ENCODE results near the gene EHBP1.

Gene EHBP1

DNA sequence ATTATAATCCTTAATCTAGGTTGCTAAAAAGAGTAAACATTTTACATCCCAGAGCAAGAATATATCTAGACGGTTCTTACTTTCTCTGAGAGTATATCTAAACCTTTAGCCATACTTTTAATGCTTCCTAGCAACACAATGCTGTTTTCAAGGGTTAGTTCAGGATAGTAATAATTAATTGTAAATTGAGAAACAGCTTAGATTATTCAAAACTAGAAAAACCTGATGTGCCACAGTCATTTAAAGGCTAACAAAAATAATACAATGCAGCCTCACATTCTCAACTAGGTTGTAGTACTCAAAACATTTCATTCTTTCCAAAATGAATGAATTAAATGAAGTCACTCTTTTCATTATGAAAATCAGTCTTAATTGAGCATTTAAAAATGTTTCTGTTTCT, 241.9 kb downstream of the EHBP1 start:
- no peak overlapping the region for H3K4me3 ChIP-seq (ENCODE audit: low read length)
- DNase-seq (ENCODE audit: low read depth), result peak; percentile 33
- TF ChIP-seq, protein P1, sequence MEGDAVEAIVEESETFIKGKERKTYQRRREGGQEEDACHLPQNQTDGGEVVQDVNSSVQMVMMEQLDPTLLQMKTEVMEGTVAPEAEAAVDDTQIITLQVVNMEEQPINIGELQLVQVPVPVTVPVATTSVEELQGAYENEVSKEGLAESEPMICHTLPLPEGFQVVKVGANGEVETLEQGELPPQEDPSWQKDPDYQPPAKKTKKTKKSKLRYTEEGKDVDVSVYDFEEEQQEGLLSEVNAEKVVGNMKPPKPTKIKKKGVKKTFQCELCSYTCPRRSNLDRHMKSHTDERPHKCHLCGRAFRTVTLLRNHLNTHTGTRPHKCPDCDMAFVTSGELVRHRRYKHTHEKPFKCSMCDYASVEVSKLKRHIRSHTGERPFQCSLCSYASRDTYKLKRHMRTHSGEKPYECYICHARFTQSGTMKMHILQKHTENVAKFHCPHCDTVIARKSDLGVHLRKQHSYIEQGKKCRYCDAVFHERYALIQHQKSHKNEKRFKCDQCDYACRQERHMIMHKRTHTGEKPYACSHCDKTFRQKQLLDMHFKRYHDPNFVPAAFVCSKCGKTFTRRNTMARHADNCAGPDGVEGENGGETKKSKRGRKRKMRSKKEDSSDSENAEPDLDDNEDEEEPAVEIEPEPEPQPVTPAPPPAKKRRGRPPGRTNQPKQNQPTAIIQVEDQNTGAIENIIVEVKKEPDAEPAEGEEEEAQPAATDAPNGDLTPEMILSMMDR (IDR thresholded peaks at IDR 0.05; ENCODE audit: insufficient read depth, low read depth, low read length, missing control alignments), result no peak

- TF ChIP-seq, protein P1 (IDR thresholded peaks at IDR 0.05; ENCODE audit: insufficient read depth, low read depth, low read length, missing control alignments), result no peak
- DNase-seq (ENCODE audit: low read depth), result no peak
- no peak overlapping the region for H3K4me3 ChIP-seq (ENCODE audit: low read length)
These were observed 251.1 kb downstream of the EHBP1 start for GRCh38 chr2:62956651-62957050.

DNA sequence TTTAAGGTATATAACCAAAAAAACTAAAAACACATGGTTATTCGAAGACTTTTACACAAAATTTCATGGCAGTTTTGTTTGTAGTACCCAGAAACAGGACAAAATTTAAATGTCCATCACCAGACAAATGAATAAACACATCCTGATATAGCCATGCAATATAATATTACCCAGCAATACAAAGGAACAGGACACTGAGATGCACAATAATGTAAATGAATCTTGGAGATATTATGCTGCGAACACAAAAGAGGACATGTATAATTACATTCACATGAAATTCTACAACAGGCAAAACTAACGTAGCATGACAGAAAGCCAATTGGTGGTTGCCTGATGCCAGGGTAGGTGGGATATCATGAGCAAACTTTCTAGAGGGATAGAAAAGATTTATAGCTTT, 252.7 kb downstream of the EHBP1 start:
- no peak overlapping the region for H3K4me3 ChIP-seq (ENCODE audit: low read length)
- no peak for DNase-seq (ENCODE audit: low read depth)
- TF ChIP-seq, protein P1 (IDR thresholded peaks at IDR 0.05; ENCODE audit: insufficient read depth, low read depth, low read length, missing control alignments), result no peak

- TF ChIP-seq, protein P1 (IDR thresholded peaks at IDR 0.05; ENCODE audit: insufficient read depth, low read depth, low read length, missing control alignments), result no peak
- no peak for DNase-seq (ENCODE audit: low read depth)
These were observed 258.5 kb downstream of the EHBP1 start for GRCh38 chr2:62964050-62964449.

GRCh38 chr2:62964671-62965070, 259.2 kb downstream of the EHBP1 start:
- TF ChIP-seq, protein P1 (IDR thresholded peaks at IDR 0.05; ENCODE audit: insufficient read depth, low read depth, low read length, missing control alignments), result no peak
- no peak for DNase-seq (ENCODE audit: low read depth)
- H3K4me3 ChIP-seq (ENCODE audit: low read length), result no peak overlapping the region

More at GRCh38 chr2:62964050-62964449, 258.5 kb downstream of the EHBP1 start:
- H3K4me3 ChIP-seq (ENCODE audit: low read length), result no peak overlapping the region

DNA sequence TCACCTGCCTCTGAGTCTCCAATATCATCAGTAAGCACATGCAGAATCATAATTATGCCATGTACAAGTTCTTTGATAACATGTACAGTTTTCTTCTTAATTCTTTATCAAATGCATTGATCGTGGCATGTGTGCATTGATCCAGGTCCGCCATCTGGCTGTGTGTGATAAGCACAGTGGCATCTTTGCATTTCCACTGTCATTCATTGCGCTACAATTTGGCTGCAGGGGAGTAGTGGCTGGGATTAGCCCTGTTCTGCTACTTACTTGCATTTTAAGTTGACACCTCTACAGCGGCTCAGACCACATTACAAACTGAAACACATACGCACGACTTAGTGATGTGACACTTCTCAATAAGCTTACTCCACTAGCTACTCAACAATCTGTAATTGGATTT, 261.5 kb downstream of the EHBP1 start:
- TF ChIP-seq, protein P1 (IDR thresholded peaks at IDR 0.05; ENCODE audit: insufficient read depth, low read depth, low read length, missing control alignments), result no peak

DNA sequence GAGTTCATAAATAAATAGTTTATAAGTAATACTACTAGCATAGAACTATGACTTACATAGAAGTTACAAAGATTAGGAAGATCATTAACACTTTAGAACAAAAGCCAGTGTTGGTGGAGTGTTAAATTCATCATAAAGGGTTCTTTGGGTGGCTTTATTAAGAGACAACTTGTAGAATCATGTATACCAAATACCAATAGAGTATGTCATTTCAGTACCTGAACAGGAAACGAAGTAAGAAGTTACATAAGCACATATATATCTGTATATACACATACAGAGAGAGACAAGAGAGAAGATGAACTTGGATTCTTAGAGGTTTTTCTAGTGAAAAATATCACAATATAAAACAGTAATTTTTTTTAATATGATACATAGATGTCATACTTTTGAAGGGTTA, 262.7 kb downstream of the EHBP1 start:
- TF ChIP-seq, protein P1 (IDR thresholded peaks at IDR 0.05; ENCODE audit: insufficient read depth, low read depth, low read length, missing control alignments), result no peak
- DNase-seq (ENCODE audit: low read depth), result peak; percentile 78
- H3K4me3 ChIP-seq (ENCODE audit: low read length), result no peak overlapping the region

More for the DNA sequence above, 261.5 kb downstream of the EHBP1 start:
- DNase-seq (ENCODE audit: low read depth), result peak; percentile 9
- H3K4me3 ChIP-seq (ENCODE audit: low read length), result no peak overlapping the region
